ENCODE measurements around the gene GRHL1. TPM values are rescaled to one million over a fixed set of nuclear protein-coding genes. Genes with fewer than 3 reads are reported as not detected.

GRHL1 gene
- total RNA-seq, 1 experiment from 2014 or later = 2.7 TPM

- TF ChIP-seq ZNF317 (CRISPR knock-in tag; IDR thresholded peaks at IDR 0.05; ENCODE audit: borderline replicate concordance, low read depth) = no peak
- TF ChIP-seq, protein P1, sequence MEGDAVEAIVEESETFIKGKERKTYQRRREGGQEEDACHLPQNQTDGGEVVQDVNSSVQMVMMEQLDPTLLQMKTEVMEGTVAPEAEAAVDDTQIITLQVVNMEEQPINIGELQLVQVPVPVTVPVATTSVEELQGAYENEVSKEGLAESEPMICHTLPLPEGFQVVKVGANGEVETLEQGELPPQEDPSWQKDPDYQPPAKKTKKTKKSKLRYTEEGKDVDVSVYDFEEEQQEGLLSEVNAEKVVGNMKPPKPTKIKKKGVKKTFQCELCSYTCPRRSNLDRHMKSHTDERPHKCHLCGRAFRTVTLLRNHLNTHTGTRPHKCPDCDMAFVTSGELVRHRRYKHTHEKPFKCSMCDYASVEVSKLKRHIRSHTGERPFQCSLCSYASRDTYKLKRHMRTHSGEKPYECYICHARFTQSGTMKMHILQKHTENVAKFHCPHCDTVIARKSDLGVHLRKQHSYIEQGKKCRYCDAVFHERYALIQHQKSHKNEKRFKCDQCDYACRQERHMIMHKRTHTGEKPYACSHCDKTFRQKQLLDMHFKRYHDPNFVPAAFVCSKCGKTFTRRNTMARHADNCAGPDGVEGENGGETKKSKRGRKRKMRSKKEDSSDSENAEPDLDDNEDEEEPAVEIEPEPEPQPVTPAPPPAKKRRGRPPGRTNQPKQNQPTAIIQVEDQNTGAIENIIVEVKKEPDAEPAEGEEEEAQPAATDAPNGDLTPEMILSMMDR (IDR thresholded peaks at IDR 0.05) = no peak
- TF ChIP-seq FOXP1 (CRISPR knock-in tag; IDR thresholded peaks at IDR 0.05; ENCODE audit: borderline replicate concordance) = 0 out of 2 replicates have a peak, but pooled peaks have one; percentile 28
- TF ChIP-seq RORB (CRISPR knock-in tag; IDR thresholded peaks at IDR 0.05) = no peak
- TF ChIP-seq TCF7 (CRISPR knock-in tag; IDR thresholded peaks at IDR 0.05; ENCODE audit: low read depth) = no peak
- no peak for TF ChIP-seq RELA (CRISPR knock-in tag; IDR thresholded peaks at IDR 0.05; ENCODE audit: borderline replicate concordance)
- peak; percentile 54 for TF ChIP-seq USF2 (CRISPR knock-in tag; IDR thresholded peaks at IDR 0.05)
- H3K27me3 Mint-ChIP-seq (ENCODE audit: low read depth) = no peaks in the 10 kb centered on the region; the same call in 1 of the 2 replicates
- no peaks in the 10 kb centered on the region for H3K9me3 Mint-ChIP-seq
- POLR2A ChIA-PET = interaction anchor here (0.6 kb wide), 1 partner anchor 35 kb away, joined by 3 read pairs; no protein-coding TSS in a partner anchor
- DNase-seq (ENCODE audit: low spot score) (peak; percentile 45), ATAC-seq (peak; percentile 72)
- H3K4me3 Mint-ChIP-seq = no peak overlapping the region
- no peaks in the 10 kb centered on the region for H3K4me1 Mint-ChIP-seq
- CTCF ChIA-PET = interaction anchor here (0.6 to 1.7 kb wide), 8 partner anchors 9 to 242 kb away, joined by 3 to 13 read pairs (median 4); no protein-coding TSS in a partner anchor
- no peak overlapping the region for H3K27ac Mint-ChIP-seq
- H3K36me3 Mint-ChIP-seq = no peaks in the 10 kb centered on the region
Observed at GRCh38 chr2:10019602-10020400, 68.3 kb downstream of the GRHL1 start.

DNA sequence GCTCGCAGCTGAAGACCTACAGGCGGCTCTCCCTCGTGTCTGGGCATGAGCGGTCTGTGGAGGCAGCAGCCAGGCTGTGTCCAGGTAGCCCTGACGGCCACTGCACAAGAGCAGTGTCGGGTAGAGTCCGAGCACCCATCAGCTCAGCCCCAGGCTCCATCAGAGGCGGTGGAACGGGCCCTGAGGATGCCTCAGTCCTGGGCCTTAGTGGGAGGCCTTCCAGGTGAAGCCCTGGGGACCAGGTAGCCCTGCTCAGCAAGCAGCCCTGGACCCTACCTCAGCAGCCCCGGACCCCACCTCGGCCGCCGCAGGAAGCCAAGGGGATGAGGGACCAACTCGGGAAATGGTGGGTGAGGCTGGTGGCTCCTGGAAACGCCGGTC, 70.5 kb downstream of the GRHL1 start:
- TF ChIP-seq, protein P2, sequence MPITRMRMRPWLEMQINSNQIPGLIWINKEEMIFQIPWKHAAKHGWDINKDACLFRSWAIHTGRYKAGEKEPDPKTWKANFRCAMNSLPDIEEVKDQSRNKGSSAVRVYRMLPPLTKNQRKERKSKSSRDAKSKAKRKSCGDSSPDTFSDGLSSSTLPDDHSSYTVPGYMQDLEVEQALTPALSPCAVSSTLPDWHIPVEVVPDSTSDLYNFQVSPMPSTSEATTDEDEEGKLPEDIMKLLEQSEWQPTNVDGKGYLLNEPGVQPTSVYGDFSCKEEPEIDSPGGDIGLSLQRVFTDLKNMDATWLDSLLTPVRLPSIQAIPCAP (CRISPR knock-in tag; IDR thresholded peaks at IDR 0.05) = no peak
- TF ChIP-seq ELF4 (CRISPR knock-in tag; IDR thresholded peaks at IDR 0.05; ENCODE audit: low read depth) (no peak), ZNF121 (CRISPR knock-in tag; IDR thresholded peaks at IDR 0.05) (no peak), RELA (CRISPR knock-in tag; IDR thresholded peaks at IDR 0.05; ENCODE audit: borderline replicate concordance) (no peak)
- ChIA-PET POLR2A (no interaction called here), CTCF (interaction anchor here (1.5 to 2.3 kb wide), 3 partner anchors 14 to 51 kb away, joined by 5 to 13 read pairs (median 6); no protein-coding TSS in a partner anchor)
- Mint-ChIP-seq H3K27ac (no peak overlapping the region), H3K4me3 (no peak overlapping the region), H3K27me3 (ENCODE audit: low read depth) (no peaks in the 10 kb centered on the region; the same call in 1 of the 2 replicates), H3K9me3 (no peaks in the 10 kb centered on the region), H3K36me3 (no peaks in the 10 kb centered on the region), H3K4me1 (no peaks in the 10 kb centered on the region)
- DNase-seq (ENCODE audit: low spot score) = no peak
- ATAC-seq = no peak

GRCh38 chr2:10022445-10022844, 71.0 kb downstream of the GRHL1 start:
- Mint-ChIP-seq H3K9me3 (no peaks in the 10 kb centered on the region), H3K4me1 (no peaks in the 10 kb centered on the region), H3K27me3 (ENCODE audit: low read depth) (no peaks in the 10 kb centered on the region; the same call in 1 of the 2 replicates), H3K27ac (no peak overlapping the region), H3K36me3 (no peaks in the 10 kb centered on the region), H3K4me3 (no peak overlapping the region)
- CTCF ChIA-PET = interaction anchor here (1.8 to 2.3 kb wide), 2 partner anchors 14 to 38 kb away, joined by 6 to 13 read pairs; no protein-coding TSS in a partner anchor
- ATAC-seq (no peak), DNase-seq (ENCODE audit: low spot score) (no peak)
- POLR2A ChIA-PET = no interaction called here
- no peak for TF ChIP-seq ZNF232 (CRISPR knock-in tag; IDR thresholded peaks at IDR 0.05)
- TF ChIP-seq MYBL2 (CRISPR knock-in tag; IDR thresholded peaks at IDR 0.05) = no peak
- TF ChIP-seq JUN (CRISPR knock-in tag; IDR thresholded peaks at IDR 0.05) = no peak
- TF ChIP-seq, protein P3, sequence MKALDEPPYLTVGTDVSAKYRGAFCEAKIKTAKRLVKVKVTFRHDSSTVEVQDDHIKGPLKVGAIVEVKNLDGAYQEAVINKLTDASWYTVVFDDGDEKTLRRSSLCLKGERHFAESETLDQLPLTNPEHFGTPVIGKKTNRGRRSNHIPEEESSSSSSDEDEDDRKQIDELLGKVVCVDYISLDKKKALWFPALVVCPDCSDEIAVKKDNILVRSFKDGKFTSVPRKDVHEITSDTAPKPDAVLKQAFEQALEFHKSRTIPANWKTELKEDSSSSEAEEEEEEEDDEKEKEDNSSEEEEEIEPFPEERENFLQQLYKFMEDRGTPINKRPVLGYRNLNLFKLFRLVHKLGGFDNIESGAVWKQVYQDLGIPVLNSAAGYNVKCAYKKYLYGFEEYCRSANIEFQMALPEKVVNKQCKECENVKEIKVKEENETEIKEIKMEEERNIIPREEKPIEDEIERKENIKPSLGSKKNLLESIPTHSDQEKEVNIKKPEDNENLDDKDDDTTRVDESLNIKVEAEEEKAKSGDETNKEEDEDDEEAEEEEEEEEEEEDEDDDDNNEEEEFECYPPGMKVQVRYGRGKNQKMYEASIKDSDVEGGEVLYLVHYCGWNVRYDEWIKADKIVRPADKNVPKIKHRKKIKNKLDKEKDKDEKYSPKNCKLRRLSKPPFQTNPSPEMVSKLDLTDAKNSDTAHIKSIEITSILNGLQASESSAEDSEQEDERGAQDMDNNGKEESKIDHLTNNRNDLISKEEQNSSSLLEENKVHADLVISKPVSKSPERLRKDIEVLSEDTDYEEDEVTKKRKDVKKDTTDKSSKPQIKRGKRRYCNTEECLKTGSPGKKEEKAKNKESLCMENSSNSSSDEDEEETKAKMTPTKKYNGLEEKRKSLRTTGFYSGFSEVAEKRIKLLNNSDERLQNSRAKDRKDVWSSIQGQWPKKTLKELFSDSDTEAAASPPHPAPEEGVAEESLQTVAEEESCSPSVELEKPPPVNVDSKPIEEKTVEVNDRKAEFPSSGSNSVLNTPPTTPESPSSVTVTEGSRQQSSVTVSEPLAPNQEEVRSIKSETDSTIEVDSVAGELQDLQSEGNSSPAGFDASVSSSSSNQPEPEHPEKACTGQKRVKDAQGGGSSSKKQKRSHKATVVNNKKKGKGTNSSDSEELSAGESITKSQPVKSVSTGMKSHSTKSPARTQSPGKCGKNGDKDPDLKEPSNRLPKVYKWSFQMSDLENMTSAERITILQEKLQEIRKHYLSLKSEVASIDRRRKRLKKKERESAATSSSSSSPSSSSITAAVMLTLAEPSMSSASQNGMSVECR (CRISPR knock-in tag; IDR thresholded peaks at IDR 0.05; ENCODE audit: borderline replicate concordance) = no peak
- no peak for TF ChIP-seq FOXP4 (CRISPR knock-in tag; IDR thresholded peaks at IDR 0.05)
- no peak for TF ChIP-seq ETV6 (CRISPR knock-in tag; IDR thresholded peaks at IDR 0.05)
- TF ChIP-seq ERG (CRISPR knock-in tag; IDR thresholded peaks at IDR 0.05) = no peak
- no peak for TF ChIP-seq SMAD3 (CRISPR knock-in tag; IDR thresholded peaks at IDR 0.05; ENCODE audit: borderline replicate concordance)
- TF ChIP-seq JAZF1 (CRISPR knock-in tag; IDR thresholded peaks at IDR 0.05) = no peak
